Measurements from ENCODE around the gene OR13C9.

- TF ChIP-seq CTCF (IDR thresholded peaks at IDR 0.05) (no peak), ZFX (IDR thresholded peaks at IDR 0.05; ENCODE audit: borderline replicate concordance) (no peak)
Observed at GRCh38 chr9:104575456-104575855, 42.5 kb downstream of the OR13C9 start.
